HG03575 (cell line): ENCODE results near the gene GBX1.

Experiments used
- ATAC-seq: cut with Tn5 transposase; IDR thresholded peaks from one replicate; pipeline ENCODE4 v1.9.1; 2021; ENCODE audit not compliant: unreplicated experiment, insufficient number of reproducible peaks, low FRiP score; ENCODE audit errors: extremely low read depth

GBX1 gene

GRCh38 chr7:151167197-151167961, at the start of gene GBX1:
Gene GBX1 (minus strand): TSS chr7:151167694. CDS start chr7:151167548, 146 bp downstream.
- ATAC-seq = no peak

GRCh38 chr7:151215396-151215795, 47.9 kb upstream of the GBX1 start:
- no peak for ATAC-seq

GRCh38 chr7:151213826-151214225, 46.3 kb upstream of the GBX1 start:
- no peak for ATAC-seq

- no peak for ATAC-seq
Measured at GRCh38 chr7:151212626-151213025, 45.1 kb upstream of the GBX1 start.

GRCh38 chr7:151211155-151211772, 43.8 kb upstream of the GBX1 start:
- ATAC-seq = no peak

GRCh38 chr7:151210087-151210854, 42.8 kb upstream of the GBX1 start, which contains the start of gene H2BK1:
Gene H2BK1 (minus strand): TSS chr7:151210488. CDS start chr7:151210318, 170 bp downstream.
- no peak for ATAC-seq

GRCh38 chr7:151209588-151209987, 42.1 kb upstream of the GBX1 start:
- no peak for ATAC-seq

GRCh38 chr7:151208253-151208862, 40.9 kb upstream of the GBX1 start:
- ATAC-seq = no peak

GRCh38 chr7:151207804-151208203, 40.3 kb upstream of the GBX1 start:
- no peak for ATAC-seq

GRCh38 chr7:151207315-151207714, 39.8 kb upstream of the GBX1 start:
- ATAC-seq = no peak

GRCh38 chr7:151206914-151207313, 39.4 kb upstream of the GBX1 start:
- no peak for ATAC-seq

- no peak for ATAC-seq
Measured at GRCh38 chr7:151205730-151206129, 38.2 kb upstream of the GBX1 start.

GRCh38 chr7:151204383-151205032, 37.0 kb upstream of the GBX1 start:
- ATAC-seq = no peak

GRCh38 chr7:151202836-151203235, 35.3 kb upstream of the GBX1 start:
- no peak for ATAC-seq

- no peak for ATAC-seq
Measured at GRCh38 chr7:151201751-151202150, 34.3 kb upstream of the GBX1 start.

- no peak for ATAC-seq
Measured at GRCh38 chr7:151201344-151201743, 33.9 kb upstream of the GBX1 start.

- ATAC-seq = no peak
Measured at GRCh38 chr7:151198945-151199848, 31.7 kb upstream of the GBX1 start.

- ATAC-seq = no peak
Measured at GRCh38 chr7:151197932-151198331, 30.4 kb upstream of the GBX1 start.
